ENCODE results near the gene KLHDC7A.
"Not testable (repeated sequence)": the region's sequence is repeated elsewhere in the genome, so short reads cannot be mapped to it uniquely, and the experiment has no call there.

The KLHDC7A gene

GRCh38 chr1:18458133-18459092, 22.3 kb upstream of the KLHDC7A start:
- DNase-seq (ENCODE audit: insufficient read length) (no peak), FAIRE-seq (no peak)
- TF ChIP-seq POLR2AphosphoS5 (IDR thresholded peaks at IDR 0.05; ENCODE audit: low read depth, low read length) (no peak), TAF1 (IDR thresholded peaks at IDR 0.05; ENCODE audit: borderline replicate concordance, low read depth, low read length) (no peak), POLR2A (IDR thresholded peaks at IDR 0.05; ENCODE audit: low read depth, low read length) (no peak)

- FAIRE-seq (no peak), DNase-seq (ENCODE audit: insufficient read length) (no peak)
- TF ChIP-seq POLR2A (IDR thresholded peaks at IDR 0.05; ENCODE audit: low read depth, low read length) (no peak), POLR2AphosphoS5 (IDR thresholded peaks at IDR 0.05; ENCODE audit: low read depth, low read length) (no peak), TAF1 (IDR thresholded peaks at IDR 0.05; ENCODE audit: borderline replicate concordance, low read depth, low read length) (no peak)
These were observed 19.1 kb upstream of the KLHDC7A start for GRCh38 chr1:18461656-18462055.

DNA sequence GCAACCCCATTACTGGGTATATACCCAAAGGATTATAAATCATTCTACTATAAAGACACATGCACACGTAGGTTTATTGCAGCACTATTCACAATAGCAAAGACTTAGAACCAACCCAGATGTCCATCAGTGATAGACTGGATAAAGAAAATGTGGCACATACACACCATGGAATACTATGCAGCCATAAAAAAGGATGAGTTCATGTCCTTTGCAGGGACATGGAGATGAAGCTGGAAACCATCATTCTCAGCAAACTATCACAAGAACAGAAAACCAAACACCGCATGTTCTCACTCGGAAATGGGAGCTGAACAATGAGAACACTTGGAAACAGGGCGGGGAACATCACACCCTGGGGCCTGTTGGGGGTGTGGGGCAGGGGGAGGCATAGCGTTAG, 18.2 kb upstream of the KLHDC7A start:
- not testable (repeated sequence) for DNase-seq (ENCODE audit: insufficient read length); FAIRE-seq

DNA sequence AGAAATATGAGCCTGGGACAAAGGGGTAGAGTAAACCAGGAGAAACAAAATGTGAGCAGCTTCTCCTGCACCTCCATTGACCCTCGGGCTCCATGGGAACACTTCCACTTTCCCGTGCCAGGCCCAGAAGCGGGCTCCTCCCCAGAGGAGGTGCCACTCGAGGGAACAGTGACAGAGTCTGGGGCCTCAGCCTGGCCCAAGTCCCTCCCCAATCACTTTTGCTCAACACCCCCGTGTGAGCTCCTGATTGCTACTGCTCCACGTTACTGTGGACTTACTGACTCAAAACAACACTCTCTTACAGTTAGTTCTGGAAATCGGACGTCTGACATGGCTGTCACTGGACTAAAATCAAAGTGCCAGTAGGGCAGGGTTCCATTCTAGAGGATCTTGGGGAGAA, 17.7 kb upstream of the KLHDC7A start:
- FAIRE-seq (no peak), DNase-seq (ENCODE audit: insufficient read length) (no peak)
- TF ChIP-seq TAF1 (IDR thresholded peaks at IDR 0.05; ENCODE audit: borderline replicate concordance, low read depth, low read length) (no peak), POLR2AphosphoS5 (IDR thresholded peaks at IDR 0.05; ENCODE audit: low read depth, low read length) (no peak)

DNA sequence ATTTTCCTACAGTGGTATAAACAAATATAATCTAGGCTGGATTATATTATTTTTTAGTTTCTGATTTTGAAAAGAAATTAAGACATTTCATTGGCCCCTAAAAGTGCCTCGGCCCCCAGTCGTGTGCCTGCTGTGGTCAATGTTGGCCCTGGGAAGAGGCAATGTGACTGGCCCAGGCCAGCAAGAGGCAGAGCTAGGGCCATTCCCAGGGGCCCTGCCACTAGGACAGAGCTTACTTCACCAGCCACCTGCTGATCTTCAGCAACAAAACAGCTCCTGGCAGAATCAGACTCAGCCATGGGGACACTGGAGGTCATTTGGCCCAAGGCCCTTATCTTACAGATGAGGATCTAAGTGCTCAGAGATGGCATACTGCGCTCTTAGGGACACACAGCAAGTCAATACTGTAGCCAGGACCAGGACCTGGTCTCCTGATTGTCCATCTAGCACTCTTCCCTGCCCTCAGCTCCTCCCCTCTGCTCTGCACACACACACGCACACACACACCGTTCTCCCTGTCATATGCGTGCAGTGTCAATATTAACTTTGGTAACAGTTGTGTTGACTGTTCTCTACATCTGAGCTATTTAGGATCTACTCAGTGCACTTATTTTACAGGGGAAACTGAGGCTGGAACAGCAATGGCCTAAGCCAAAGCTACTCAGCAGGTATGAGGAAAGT, 16.6 kb upstream of the KLHDC7A start:
- TF ChIP-seq POLR2A (IDR thresholded peaks at IDR 0.05; ENCODE audit: low read depth, low read length) (no peak), TAF1 (IDR thresholded peaks at IDR 0.05; ENCODE audit: borderline replicate concordance, low read depth, low read length) (no peak), POLR2AphosphoS5 (IDR thresholded peaks at IDR 0.05; ENCODE audit: low read depth, low read length) (no peak)
- FAIRE-seq (no peak), DNase-seq (ENCODE audit: insufficient read length) (no peak)

DNA sequence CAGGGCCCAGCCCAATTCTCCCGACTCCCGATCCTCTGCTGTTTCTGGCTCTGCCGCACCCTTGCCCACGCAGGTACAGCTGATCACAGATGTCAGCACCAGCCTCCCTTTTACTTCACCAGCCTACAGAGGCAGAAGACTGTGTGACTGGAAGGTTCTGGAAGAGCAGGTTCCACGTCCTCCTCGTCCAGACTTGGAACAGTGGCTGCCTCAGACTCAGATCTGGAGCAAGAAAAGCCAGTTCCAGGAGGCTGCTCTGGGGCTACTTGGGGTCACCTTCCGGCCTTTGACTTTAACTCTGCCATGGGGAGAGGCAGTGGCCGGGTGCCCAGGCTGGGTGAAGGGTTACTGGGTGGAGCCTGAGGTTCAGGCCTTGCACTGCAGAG, 16.1 kb upstream of the KLHDC7A start:
- DNase-seq (ENCODE audit: insufficient read length): no peak
- no peak for TF ChIP-seq TAF1 (IDR thresholded peaks at IDR 0.05; ENCODE audit: borderline replicate concordance, low read depth, low read length)
- TF ChIP-seq POLR2A (IDR thresholded peaks at IDR 0.05; ENCODE audit: low read depth, low read length): no peak
- TF ChIP-seq POLR2AphosphoS5 (IDR thresholded peaks at IDR 0.05; ENCODE audit: low read depth, low read length): no peak
- FAIRE-seq: no peak

DNA sequence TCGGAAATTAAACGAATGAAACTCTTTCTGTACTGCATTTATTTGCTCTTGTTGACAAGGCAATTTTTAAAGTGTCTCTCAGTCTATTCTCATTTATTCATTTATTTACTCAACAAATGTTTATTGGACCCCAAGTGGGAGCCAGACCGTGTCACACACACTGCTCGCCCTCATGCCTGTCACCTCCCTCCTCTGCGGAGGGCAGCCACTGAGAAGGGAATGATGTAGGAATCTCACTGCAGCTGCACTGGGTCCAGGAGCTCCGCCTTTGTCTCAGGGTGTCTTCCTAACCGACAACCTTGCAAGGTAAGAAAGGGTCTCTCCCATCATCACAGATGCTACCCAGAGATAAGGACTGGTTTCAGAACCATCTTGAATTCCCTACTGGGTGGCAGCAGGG, 14.1 kb upstream of the KLHDC7A start:
- no peak for FAIRE-seq
- TF ChIP-seq TAF1 (IDR thresholded peaks at IDR 0.05; ENCODE audit: borderline replicate concordance, low read depth, low read length) (no peak), POLR2AphosphoS5 (IDR thresholded peaks at IDR 0.05; ENCODE audit: low read depth, low read length) (no peak), POLR2A (IDR thresholded peaks at IDR 0.05; ENCODE audit: low read depth, low read length) (no peak)
- no peak for DNase-seq (ENCODE audit: insufficient read length)

DNA sequence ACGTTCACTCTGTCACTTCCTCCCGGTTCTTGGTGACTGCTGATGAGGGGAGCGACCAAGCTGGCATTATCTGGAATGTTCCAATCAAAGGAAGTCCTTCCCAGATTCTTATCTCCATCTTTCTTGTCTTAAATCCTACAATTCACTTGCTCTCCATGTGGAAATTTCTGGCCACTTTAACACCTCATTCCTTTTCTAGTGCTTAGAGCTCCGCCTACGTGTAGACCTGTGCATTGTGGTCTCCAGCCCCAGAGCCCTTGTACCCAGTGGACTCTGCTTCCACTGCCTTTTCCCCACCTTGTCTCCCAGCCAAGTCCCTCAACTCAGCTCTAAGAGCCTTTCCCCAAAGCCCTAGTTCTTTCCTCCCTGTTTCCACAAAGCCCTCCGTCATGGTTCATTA, 12.2 kb upstream of the KLHDC7A start:
- no peak for FAIRE-seq
- no peak for DNase-seq (ENCODE audit: insufficient read length)
- no peak for TF ChIP-seq TAF1 (IDR thresholded peaks at IDR 0.05; ENCODE audit: borderline replicate concordance, low read depth, low read length)
- no peak for TF ChIP-seq POLR2A (IDR thresholded peaks at IDR 0.05; ENCODE audit: low read depth, low read length)
- no peak for TF ChIP-seq POLR2AphosphoS5 (IDR thresholded peaks at IDR 0.05; ENCODE audit: low read depth, low read length)

DNA sequence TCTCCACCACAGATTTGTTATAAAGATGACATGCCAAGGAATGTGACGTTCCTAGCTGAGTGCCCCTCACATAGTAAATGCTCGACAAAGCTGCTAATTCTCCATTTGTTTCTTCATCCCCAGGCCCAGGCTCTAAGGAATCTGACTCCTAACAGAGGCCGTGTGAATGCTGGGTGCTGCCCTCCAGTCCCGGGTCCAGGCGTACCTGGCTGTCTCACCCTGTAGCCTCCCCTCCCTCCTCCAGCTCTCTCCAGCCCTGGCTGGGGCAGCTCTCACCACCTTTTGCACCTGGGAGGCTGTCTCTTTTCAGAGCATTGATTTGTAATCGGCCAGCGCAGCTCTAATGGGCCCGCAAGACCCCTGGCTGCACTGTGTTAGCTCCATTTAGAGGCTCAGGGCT, 11.2 kb upstream of the KLHDC7A start:
- DNase-seq (ENCODE audit: insufficient read length): no peak
- no peak for FAIRE-seq
- TF ChIP-seq POLR2AphosphoS5 (IDR thresholded peaks at IDR 0.05; ENCODE audit: low read depth, low read length) (no peak), TAF1 (IDR thresholded peaks at IDR 0.05; ENCODE audit: borderline replicate concordance, low read depth, low read length) (no peak), POLR2A (IDR thresholded peaks at IDR 0.05; ENCODE audit: low read depth, low read length) (no peak)

DNA sequence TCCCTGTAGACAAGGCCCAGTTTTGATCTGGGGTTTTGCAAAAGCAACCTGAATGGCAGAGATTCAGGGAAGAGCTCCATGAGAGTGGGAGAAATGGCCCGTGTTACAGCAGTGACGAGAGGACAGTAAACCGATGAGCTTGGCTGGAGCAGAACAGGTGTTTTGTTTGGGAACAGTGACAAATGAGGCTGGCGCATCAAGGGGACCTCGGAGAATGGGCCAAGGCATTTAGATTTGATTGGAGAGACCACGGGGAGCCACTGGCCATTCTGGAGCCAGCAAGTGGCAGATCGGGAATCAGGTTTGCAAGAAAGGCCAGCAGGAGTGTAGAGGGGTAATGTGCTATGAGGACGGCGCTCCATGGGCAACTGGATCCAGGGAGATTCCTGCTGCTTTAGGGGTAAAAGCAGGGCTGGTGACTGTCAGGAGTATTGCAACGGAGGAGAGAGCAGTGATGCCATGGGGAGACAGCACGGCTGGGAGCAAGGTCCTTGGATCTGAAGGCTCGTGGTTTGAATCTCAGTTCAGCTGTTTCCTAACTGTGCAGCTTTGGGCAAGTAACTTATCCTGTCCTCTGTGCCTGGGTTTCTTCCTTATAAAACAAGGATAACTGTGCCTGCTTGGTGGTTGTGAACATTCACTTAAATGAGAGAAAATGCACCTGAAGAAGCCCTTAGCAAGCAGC, 9.9 kb upstream of the KLHDC7A start:
- FAIRE-seq (no peak), DNase-seq (ENCODE audit: insufficient read length) (no peak)
- no peak for TF ChIP-seq TAF1 (IDR thresholded peaks at IDR 0.05; ENCODE audit: borderline replicate concordance, low read depth, low read length)
- TF ChIP-seq POLR2AphosphoS5 (IDR thresholded peaks at IDR 0.05; ENCODE audit: low read depth, low read length): no peak
- TF ChIP-seq POLR2A (IDR thresholded peaks at IDR 0.05; ENCODE audit: low read depth, low read length): no peak

- FAIRE-seq (no peak), DNase-seq (ENCODE audit: insufficient read length) (no peak)
- TF ChIP-seq POLR2AphosphoS5 (IDR thresholded peaks at IDR 0.05; ENCODE audit: low read depth, low read length) (no peak), TAF1 (IDR thresholded peaks at IDR 0.05; ENCODE audit: borderline replicate concordance, low read depth, low read length) (no peak), POLR2A (IDR thresholded peaks at IDR 0.05; ENCODE audit: low read depth, low read length) (no peak)
These were observed 7.4 kb upstream of the KLHDC7A start for GRCh38 chr1:18473195-18473815.
